Measurements from ENCODE around the gene GLP2R. TPM values are rescaled to one million over a fixed set of nuclear protein-coding genes. Genes with fewer than 3 reads are reported as not detected.
A peak's percentile ranks its signal among the peaks of the same experiment; 100 is the strongest.

The GLP2R gene
- total RNA-seq, 1 donor from 2014 or later, result not detected

DNA sequence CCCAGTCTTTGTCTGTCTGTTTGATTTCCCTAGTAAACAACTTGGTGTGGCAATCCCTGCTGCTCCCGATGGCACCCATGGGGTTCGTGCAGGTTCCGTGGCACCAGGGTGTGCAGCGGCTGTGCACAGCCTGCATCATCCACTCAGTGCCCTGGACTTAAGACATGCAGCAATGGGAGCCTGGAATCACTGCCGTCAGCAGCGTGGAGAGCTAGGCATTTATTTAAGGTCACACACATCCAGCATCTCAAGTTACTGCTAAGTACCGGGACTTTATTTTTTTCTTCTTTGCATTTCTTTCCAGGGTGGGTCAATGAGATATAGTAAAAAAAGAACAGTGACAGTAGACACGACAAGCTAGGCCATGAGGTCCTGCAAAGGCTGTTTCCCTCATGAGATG, 37.1 kb upstream of the GLP2R start:
- Mint-ChIP-seq H3K4me1 (ENCODE audit: unreplicated experiment) (peaks cover 17% of the 10 kb centered on the region), H3K9me3 (no peaks in the 10 kb centered on the region), H3K36me3 (no peaks in the 10 kb centered on the region), H3K27me3 (peaks cover 6% of the 10 kb centered on the region), H3K4me3 (peak overlapping the region; percentile 42), H3K27ac (peak overlapping the region; percentile 68)
- TF ChIP-seq, protein P1, sequence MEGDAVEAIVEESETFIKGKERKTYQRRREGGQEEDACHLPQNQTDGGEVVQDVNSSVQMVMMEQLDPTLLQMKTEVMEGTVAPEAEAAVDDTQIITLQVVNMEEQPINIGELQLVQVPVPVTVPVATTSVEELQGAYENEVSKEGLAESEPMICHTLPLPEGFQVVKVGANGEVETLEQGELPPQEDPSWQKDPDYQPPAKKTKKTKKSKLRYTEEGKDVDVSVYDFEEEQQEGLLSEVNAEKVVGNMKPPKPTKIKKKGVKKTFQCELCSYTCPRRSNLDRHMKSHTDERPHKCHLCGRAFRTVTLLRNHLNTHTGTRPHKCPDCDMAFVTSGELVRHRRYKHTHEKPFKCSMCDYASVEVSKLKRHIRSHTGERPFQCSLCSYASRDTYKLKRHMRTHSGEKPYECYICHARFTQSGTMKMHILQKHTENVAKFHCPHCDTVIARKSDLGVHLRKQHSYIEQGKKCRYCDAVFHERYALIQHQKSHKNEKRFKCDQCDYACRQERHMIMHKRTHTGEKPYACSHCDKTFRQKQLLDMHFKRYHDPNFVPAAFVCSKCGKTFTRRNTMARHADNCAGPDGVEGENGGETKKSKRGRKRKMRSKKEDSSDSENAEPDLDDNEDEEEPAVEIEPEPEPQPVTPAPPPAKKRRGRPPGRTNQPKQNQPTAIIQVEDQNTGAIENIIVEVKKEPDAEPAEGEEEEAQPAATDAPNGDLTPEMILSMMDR (conservative IDR thresholded peaks at IDR 0.05), result no peak
- no peak for DNase-seq (ENCODE audit: extremely low spot score, unreplicated experiment)

DNA sequence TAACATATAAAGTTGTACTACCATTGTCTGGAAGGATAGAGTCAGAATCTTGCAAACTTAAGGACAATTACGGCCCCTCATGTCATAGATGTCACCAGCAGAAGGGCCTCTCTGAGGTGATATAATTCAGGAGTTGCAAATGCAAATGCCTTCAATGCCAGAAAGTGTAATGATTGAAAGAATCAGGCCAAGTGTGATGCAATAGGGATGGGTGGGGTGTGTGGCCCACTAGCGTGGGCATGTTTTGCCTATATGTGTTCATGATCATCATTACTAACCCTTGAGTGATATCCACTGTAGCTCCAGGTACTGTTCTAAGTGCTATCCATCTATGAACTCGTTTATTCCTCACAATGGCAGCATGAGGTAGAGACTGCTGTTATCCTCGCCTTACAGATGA, 35.4 kb upstream of the GLP2R start:
- Mint-ChIP-seq H3K4me3 (no peak overlapping the region), H3K27me3 (peaks cover 6% of the 10 kb centered on the region), H3K4me1 (ENCODE audit: unreplicated experiment) (peaks cover 17% of the 10 kb centered on the region), H3K36me3 (no peaks in the 10 kb centered on the region), H3K9me3 (no peaks in the 10 kb centered on the region), H3K27ac (no peak overlapping the region)
- no peak for DNase-seq (ENCODE audit: extremely low spot score, unreplicated experiment)
- TF ChIP-seq, protein P1 (conservative IDR thresholded peaks at IDR 0.05), result no peak

DNA sequence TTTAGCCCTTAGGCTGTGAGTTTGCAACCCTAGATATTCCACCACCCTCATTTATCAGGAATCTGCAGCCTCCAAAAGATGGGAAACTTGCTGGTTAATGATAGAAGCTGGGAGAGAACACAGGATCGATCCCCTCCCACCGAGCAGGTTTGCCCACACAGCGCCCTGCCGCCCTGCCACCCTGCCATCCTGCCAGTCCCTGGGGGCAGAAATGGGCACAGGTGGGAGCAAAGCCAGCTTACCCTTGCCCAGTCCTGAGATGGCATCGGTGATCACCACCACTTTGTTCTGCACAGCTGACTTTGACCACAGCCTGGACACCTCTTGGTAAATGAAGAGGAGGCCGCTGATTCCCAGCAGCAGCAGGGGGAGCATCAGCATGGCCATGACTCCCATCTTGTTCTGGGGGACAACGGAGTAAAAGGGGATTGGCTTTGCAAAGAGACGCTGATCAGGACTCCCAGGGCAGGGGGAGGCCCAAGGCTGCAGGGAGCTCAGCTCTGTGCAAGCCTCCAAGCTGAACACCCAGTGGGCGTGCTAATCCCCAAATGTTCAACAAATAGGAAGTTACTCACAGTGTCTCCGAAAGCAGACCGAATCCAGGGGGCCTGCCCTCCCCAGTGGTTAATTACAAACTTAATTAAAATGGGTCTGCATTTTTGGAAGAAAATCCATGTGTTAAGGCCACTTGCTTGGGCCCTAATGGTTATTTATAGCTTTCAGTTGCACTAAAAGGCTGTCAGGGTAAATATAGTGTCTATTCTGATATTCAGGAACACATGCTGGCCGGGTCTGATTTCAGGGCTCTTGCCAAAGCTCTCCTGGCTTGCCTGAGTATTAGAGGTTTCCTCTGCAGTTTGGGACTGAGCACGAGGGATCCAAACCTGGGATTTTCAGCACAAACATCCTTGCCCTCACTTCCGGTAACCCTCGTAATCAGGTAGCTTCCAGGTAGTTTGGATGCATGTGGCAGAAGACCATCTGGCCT, 34.5 kb upstream of the GLP2R start, which contains the start of gene DHRS7C:
DHRS7C (minus strand) TSS at position 704 of the 988 bp plus-strand sequence; CDS start at position 396, 308 bp downstream.
- H3K9me3 Mint-ChIP-seq, result no peaks in the 10 kb centered on the region
- H3K4me3 Mint-ChIP-seq, result no peak within 1 kb of the TSS
- H3K4me1 Mint-ChIP-seq (ENCODE audit: unreplicated experiment), result peaks cover 17% of the 10 kb centered on the region
- H3K36me3 Mint-ChIP-seq, result no peaks in the 10 kb centered on the region
- peaks cover 6% of the 10 kb centered on the region for H3K27me3 Mint-ChIP-seq
- H3K27ac Mint-ChIP-seq, result no peak within 1 kb of the TSS
- no peak for DNase-seq (ENCODE audit: extremely low spot score, unreplicated experiment)
- TF ChIP-seq, protein P1 (conservative IDR thresholded peaks at IDR 0.05), result no peak

DNA sequence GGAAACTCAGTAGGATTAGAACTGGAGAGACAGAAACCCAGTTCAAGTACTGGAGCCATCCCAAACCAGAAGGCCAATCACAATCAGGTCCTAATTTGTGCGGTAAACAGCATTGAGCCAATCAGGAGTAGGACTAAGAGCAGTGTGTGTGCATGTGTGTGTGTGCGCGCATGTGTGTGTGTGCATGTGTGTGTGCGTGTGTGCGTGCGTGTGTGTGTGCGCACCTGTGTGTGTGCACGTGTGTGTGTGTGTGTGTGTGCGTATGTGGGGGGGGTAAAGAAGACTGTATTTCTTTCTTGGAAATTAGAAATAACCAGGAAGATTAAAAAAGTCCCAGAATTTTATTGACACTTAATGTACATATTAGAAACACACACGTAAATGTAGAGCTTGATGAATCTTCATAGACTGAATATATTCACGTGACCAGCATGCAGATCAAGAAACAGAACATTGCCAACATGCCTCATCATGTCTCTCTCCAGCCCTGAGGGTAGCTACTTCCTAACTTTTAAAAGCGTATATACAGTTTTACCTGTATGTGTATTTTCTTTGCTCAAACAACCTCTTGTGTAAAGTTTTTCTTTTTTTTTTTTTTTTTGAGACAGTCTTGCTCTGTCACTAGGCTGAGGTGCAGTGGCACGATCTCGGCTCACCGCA, 33.4 kb upstream of the GLP2R start:
- Mint-ChIP-seq H3K9me3 (no peaks in the 10 kb centered on the region), H3K4me1 (ENCODE audit: unreplicated experiment) (peaks cover 17% of the 10 kb centered on the region), H3K4me3 (no peak overlapping the region), H3K27me3 (peaks cover 11% of the 10 kb centered on the region), H3K36me3 (no peaks in the 10 kb centered on the region), H3K27ac (no peak overlapping the region)
- no peak for DNase-seq (ENCODE audit: extremely low spot score, unreplicated experiment)
- TF ChIP-seq, protein P1 (conservative IDR thresholded peaks at IDR 0.05), result no peak

DNA sequence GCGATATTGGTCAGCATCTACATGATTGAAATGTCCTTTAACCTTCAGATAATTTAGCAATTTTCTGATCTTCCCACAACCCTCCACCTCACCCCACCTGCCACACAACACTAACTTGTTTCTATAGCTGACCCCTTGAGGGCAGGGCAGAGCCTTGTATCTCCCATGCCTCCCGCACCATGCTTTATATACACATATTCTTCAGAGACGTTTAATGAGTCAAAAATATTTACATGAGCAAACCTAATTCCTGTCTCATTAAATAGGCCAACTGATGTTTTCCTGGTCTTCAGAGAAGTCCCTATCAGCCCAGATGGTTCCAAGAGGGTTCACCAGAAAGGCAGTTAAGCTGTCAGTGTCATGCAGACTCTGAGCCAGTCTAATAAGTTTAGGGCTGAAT, 27.7 kb upstream of the GLP2R start:
- TF ChIP-seq, protein P1 (conservative IDR thresholded peaks at IDR 0.05), result no peak

More for the DNA sequence above, 27.7 kb upstream of the GLP2R start:
- Mint-ChIP-seq H3K4me3 (no peak overlapping the region), H3K36me3 (no peaks in the 10 kb centered on the region), H3K9me3 (no peaks in the 10 kb centered on the region), H3K27me3 (peaks cover 10% of the 10 kb centered on the region), H3K4me1 (ENCODE audit: unreplicated experiment) (no peaks in the 10 kb centered on the region), H3K27ac (no peak overlapping the region)
- no peak for DNase-seq (ENCODE audit: extremely low spot score, unreplicated experiment)

All from type B pancreatic cell (in vitro differentiated cells).